AG04449 (cell line): ENCODE data around the gene COPG2.

ENCODE experiments used
- CTCF ChIA-PET: fragments of 350-600 bp; formaldehyde crosslinking; extraction: SDS; loops from one replicate; lab custom pipeline; 2021; ENCODE audit warnings: antibody characterized with exemption; lab: Yijun Ruan, JAX
- POLR2A ChIA-PET: fragments of 400-600, 350-600 bp; formaldehyde crosslinking; extraction: SDS; loops from one replicate; lab custom pipeline; 2020; ENCODE audit warnings: antibody characterized with exemption, inconsistent platforms; lab: Yijun Ruan, JAX
- DNase-seq: peaks from one replicate; pipeline ENCODE4 v3.0.0-alpha.2; 2010; ENCODE audit warnings: low read depth, low spot score
- H3K4me3 ChIP-seq: 2 replicates; pipeline ENCODE4 v1.5.1; 2011; ENCODE audit warnings: low read depth, mild to moderate bottlenecking, control low read depth, low read length
- CTCF ChIP-seq: IDR thresholded peaks from one replicate; pipeline ENCODE4 v1.5.1; 2011; ENCODE audit warnings: mild to moderate bottlenecking, moderate library complexity, low read length, control low read depth, inconsistent platforms; ENCODE audit not compliant: insufficient read depth; ENCODE audit errors: missing control alignments

Gene COPG2

GRCh38 chr7:130674456-130674855 lies 5.9 kb upstream of the COPG2 start:
- ChIA-PET POLR2A (no interaction called here), CTCF (interaction anchor here (1.2 to 1.6 kb wide), 3 partner anchors 12 to 602 kb away, joined by 3 to 5 read pairs (median 3); no protein-coding TSS in a partner anchor)
- TF ChIP-seq CTCF: no peak
- no peak for DNase-seq
- H3K4me3 ChIP-seq: no peak overlapping the region

- H3K4me3 ChIP-seq: no peak overlapping the region
- ChIA-PET POLR2A (no interaction called here), CTCF (no interaction called here)
- DNase-seq: no peak
- no peak for TF ChIP-seq CTCF
Observed at GRCh38 chr7:130673066-130673465, 4.5 kb upstream of the COPG2 start.

GRCh38 chr7:130672146-130672545 lies 3.6 kb upstream of the COPG2 start:
- CTCF ChIA-PET: interaction anchor here (0.6 to 1.2 kb wide), 3 partner anchors 14 to 86 kb away, joined by 3 to 4 read pairs (median 3); no protein-coding TSS in a partner anchor
- TF ChIP-seq CTCF: no peak
- DNase-seq: no peak
- POLR2A ChIA-PET: no interaction called here
- H3K4me3 ChIP-seq: no peak overlapping the region

GRCh38 chr7:130669085-130669700 lies 645 bp upstream of the COPG2 start:
- POLR2A ChIA-PET: no interaction called here
- DNase-seq: no peak
- H3K4me3 ChIP-seq: peak overlapping the region; percentile 78
- CTCF ChIA-PET: no interaction called here
- no peak for TF ChIP-seq CTCF

GRCh38 chr7:130667593-130668257 lies 823 bp downstream of the COPG2 start:
- ChIA-PET POLR2A (no interaction called here), CTCF (interaction anchor here (1.2 kb wide), 1 partner anchor 10 kb away, joined by 4 read pairs; no protein-coding TSS in a partner anchor)
- H3K4me3 ChIP-seq: peak overlapping the region; percentile 78
- DNase-seq: no peak
- TF ChIP-seq CTCF: no peak

GRCh38 chr7:130662426-130662825 lies 6.1 kb downstream of the COPG2 start:
- ChIA-PET POLR2A (no interaction called here), CTCF (interaction anchor here (0.9 kb wide), 1 partner anchor 13 kb away, joined by 3 read pairs; no protein-coding TSS in a partner anchor)
- no peak overlapping the region for H3K4me3 ChIP-seq
- no peak for TF ChIP-seq CTCF
- no peak for DNase-seq
